Stimulated activated CD4-positive, alpha-beta T cell treated with anti-CD3 and anti-CD28 coated beads, Interleukin-2, amount 100 ng/mL, for 4 hours (primary cell): ENCODE results near the gene GPR17.

Experiments used
- DNase-seq: peaks from one replicate; pipeline ENCODE4 v3.0.0-alpha.2; 2020; ENCODE audit warnings: low read depth

The GPR17 gene

DNA sequence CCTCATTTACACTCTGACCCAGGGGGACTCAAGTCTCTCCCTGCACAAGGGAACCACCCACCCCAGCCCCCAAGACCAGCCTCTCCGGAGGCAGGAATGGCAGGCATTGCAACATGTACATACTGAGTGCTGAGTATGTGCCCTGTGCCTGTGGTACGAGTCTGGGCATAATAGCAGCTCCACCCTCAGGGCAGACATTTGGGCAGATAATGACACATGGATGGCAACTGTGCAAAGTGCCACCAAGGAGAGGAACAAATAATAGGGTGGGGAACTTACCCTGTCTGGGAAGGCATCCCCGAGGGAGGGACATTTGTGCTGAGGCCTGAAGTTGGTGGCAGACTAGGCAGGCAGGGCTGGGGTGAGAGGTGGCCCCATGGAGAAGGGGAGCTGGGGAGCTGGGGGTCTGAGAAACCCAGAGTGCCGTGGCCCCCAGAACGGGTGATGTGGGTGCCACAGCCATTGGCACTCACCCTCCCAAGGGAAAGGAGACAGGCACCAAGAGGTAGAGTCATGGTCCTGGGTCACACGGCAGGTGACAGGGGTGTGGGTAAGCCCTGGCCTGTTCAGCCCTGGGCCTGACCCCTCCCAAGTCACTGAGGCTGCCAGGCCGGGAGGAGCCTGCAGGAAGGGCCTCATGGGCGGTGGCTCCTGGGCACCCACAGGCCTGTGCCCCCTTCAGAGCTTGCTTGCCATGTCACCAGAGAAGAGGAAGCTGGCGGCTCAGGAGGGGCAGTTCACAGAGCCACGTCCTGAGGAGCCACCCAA is 15.7 kb upstream of the GPR17 start:
- no peak for DNase-seq

DNA sequence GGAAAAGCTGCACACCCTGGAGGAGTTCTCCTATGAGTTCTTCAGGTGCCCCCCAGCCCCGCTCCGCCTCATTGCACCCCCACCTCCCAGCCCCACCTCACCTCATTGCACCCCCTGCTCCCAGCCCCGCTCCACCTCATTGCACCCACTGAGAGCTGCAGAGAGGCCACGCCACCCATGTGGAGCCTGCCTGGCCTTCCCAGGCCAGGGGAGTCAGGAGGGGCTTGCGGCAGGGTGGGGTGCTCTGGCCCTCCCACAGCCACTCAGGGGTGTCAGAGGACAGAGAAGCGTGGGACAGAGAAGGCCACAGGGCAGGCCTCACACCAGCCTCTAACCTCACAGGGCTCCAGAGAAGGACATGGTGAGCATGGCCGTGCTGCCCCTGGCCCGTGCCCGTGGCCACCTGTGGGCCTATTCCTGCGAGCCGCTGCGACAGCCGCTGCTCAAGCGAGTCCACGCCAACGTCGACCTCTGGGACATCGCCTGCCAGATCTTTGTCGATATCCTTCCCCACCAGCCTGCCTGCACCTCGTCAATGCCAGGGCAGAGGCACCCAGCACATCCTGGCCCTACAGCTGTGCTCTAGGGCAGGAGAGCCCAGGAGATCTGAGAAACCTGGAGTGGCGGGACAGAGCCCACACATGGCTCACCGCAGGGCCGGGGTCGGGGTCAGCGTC is 15.0 kb upstream of the GPR17 start:
- DNase-seq: no peak

GRCh38 chr2:127631541-127631996 is 14.4 kb upstream of the GPR17 start:
- no peak for DNase-seq

DNA sequence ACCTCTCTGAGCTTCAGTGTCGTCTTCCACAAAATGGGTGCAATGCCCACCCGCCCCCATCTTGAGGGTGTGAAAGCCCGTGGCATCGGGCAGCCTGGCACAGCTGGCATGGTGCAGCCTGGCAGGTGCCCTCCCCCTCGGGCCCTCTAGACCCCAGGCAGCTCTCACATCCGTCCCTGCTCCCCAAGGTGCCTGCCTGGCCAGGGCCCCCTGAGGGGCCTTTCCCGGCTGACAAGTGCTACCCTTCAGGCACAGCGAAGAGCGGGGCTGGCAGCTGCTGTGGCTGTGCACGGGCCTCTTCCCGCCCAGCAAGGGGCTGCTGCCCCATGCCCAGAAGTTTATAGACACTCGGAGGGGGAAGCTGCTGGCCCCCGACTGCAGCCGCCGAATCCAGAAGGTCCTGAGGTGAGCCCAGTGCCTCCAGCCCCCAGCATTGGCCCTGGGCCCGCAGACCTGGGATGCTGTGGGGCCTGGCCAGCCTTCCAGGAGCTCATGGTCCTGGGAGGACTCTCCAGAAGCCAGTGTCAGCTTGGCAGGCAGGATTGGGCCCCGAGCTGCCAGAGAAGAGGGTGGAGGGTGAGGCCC is 13.9 kb upstream of the GPR17 start:
- no peak for DNase-seq

GRCh38 chr2:127632592-127633489 is 13.1 kb upstream of the GPR17 start:
- no peak for DNase-seq

- no peak for DNase-seq
These were observed 12.3 kb upstream of the GPR17 start for GRCh38 chr2:127633556-127634065.

GRCh38 chr2:127634066-127634617 is 11.8 kb upstream of the GPR17 start:
- DNase-seq: no peak

DNA sequence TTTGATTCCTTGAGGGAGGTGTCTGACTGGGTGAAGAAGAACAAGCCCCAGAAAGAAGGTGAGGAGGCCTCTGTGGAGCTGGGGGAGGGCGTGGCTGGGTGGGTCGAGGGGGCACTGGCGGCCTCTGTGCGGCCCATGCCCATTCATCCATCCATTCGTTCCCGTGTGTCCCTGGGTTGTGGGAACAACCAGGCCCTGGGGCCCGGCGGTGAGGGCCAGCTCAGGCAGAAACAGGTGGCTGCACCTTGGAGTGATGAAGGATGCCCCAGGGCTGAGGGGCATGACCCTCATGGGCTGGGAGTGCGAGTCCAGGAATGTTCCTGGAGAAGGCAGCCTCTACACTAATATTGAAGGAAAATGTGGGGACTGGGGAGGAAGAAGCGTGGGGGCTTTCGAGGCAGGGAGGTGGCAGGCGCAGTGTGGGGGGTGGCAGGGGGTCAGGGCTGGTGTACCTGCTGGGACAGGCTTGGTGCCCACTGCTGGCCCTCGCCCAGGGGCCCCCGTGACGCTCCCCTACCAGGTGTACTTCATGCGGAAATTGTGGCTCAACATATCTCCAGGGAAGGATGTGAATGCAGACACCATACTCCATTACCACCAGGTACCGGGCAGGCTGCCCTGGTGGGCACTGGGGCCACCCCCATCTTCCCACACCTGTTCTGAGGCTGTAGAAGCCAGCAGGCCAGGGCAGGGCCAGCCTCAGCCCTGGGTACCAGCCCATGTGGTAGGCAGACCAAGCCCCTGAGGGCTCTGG is 11.2 kb upstream of the GPR17 start:
- DNase-seq: no peak

GRCh38 chr2:127635380-127636237 is 10.3 kb upstream of the GPR17 start:
- no peak for DNase-seq

DNA sequence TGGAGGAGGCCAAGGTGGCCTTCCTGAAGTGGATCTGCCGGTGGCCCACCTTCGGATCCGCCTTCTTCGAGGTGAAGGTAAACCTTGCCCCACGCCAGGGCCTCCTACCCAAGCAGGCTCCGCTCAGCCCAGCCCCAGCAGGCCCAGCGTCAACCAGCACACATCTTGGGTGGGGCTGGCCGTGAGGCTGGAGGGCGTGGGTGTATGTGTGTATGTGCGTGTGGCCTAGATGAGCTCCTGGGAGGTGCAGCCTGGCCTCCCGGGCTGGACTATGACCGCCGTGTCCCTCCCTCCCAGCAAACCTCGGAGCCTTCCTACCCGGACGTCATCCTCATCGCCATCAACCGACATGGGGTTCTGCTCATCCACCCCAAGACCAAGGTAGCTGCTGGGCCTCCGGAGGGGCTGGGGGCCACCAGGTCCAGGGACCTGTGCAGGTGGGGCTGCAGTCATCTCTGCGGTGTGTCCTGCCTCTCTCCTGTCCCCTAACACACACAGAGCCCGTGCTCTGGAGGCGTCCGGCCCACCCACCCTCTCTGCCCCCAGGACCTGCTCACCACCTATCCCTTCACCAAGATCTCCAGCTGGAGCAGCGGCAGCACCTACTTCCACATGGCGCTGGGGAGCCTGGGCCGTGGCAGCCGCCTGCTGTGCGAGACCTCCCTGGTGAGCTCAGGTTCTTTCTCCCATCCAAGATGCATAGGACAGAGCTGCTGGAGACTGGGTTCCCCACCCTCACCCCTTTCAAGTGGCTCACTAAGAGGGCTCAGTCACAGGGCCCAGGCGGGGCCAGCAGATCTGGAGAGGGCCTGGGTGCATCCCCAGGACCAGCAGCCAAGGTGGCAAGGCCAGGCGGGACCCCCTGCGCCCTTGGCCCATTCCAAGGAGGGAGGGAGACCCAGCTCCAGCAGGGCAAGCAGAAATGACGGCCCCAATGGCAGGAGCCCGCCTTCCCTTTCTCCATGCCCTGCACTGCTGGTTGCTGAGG is 9.4 kb upstream of the GPR17 start:
- no peak for DNase-seq

- no peak for DNase-seq
These were observed 8.7 kb upstream of the GPR17 start for GRCh38 chr2:127637236-127637630.

- DNase-seq: no peak
These were observed 8.2 kb upstream of the GPR17 start for GRCh38 chr2:127637725-127638252.

GRCh38 chr2:127638361-127639110 is 7.4 kb upstream of the GPR17 start:
- DNase-seq: no peak

DNA sequence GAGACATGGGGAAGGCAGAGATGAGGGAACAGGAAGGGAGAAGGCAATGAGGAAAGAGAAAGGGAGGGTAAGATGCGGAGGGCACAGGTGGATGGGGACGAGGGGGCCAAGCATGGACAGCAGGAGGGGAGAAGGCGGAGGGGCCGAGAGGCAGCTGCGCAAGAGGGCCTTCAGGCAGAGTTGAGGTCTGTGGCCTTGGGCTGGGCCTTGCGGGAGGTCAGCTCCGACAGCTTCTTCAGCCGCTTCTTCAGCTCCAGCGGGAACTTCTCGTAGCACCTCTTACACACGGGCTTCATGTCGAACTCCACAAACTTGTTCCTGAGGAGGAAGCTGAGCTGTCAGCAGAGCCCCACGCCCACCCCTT is 6.9 kb upstream of the GPR17 start:
- no peak for DNase-seq

DNA sequence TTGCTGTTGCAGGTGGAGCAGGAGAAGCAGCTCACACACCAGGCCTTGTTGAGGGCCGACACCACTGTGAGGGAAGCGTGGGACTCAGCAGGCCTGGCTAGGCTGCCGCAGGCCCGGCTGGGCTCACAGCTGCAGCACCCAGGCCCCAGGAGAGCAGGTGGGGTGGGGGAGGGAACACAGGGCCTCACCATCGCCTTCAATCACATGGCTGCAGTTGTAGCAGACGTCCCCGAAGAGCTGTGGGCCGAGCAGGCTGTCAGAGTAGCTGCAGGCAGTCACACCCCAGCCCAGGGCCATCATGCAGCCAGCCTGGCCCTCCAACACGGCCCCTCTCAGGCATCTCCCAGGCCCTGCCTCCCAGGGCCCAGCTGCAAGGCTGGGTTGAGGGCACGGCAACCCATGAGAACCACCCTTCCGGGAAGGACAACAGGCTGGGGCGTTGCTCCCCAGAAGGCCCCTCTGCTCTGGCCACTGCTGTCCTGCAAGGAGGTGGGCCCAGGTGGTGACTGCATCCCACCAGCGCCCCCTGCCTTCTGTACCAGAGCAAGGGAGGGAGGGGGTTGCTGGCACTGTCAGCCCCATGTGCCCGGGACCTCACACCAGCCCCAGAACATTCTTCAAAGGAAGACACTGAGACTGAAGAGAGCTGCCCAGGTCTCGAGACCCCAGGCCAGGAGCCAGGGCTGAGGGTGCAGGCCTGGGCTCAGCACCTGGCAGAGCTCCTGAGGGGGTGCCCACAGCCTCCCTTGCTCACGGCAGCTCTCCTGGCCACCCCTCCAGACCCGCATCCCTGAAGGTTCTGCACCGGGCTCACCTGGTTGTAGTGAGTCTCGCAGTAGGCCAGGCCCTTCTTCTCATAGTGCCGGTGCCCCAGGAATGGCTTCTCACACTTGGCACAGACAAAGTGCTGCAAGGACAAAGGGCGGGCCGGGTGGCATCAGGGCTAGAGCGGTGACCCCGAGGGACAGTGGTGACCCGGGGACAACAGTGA is 5.6 kb upstream of the GPR17 start:
- DNase-seq: no peak

- DNase-seq: no peak
These were observed 4.8 kb upstream of the GPR17 start for GRCh38 chr2:127641133-127641532.
